ENCODE results near the gene SLC16A6. TPM values are rescaled to one million over a fixed set of nuclear protein-coding genes. Genes with fewer than 3 reads are reported as not detected.
"Not testable (repeated sequence)": the region's sequence is repeated elsewhere in the genome, so short reads cannot be mapped to it uniquely, and the experiment has no call there.

Gene SLC16A6
- total RNA-seq, 1 donor from 2014 or later = not detected

GRCh38 chr17:68221786-68222185 lies 69.1 kb downstream of the SLC16A6 start:
- peak in 1 of 2 donors; percentile 16 for DNase-seq (ENCODE audit: low spot score in 2 of 2)
- intact Hi-C loops (cut with DNase I) = no loop called here
- Histone ChIP-seq H3K4me3 (no peak overlapping the region), H3K9me3 (no peaks in the 10 kb centered on the region), H3K27me3 (no peaks in the 10 kb centered on the region), H3K36me3 (no peaks in the 10 kb centered on the region), H3K4me1 (no peaks in the 10 kb centered on the region), H3K27ac (no peak overlapping the region)
- TF ChIP-seq CTCF (IDR thresholded peaks at IDR 0.05) = no peak

DNA sequence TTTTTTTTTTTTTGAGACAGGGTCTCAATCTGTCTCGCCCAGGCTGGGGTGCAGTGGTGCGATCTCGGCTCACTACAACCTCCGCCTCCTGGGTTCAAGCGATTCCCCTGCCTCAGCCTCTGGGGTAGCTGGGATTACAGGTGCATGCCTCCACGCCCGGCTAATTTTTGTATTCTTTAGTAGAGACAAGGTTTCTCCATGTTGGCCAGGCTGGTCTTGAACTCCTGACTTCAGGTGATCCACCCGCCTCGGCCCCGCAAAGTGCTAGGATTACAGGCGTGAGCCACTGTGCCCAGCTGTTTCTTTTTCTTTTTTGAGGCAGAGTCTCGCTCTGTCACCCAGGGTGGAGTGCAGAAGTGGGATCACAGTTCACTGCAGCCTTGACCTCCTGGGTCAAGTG lies 70.1 kb downstream of the SLC16A6 start:
- H3K36me3 ChIP-seq; H3K4me1 ChIP-seq; H3K27me3 ChIP-seq; intact Hi-C loops (cut with DNase I); H3K9me3 ChIP-seq; H3K27ac ChIP-seq; H3K4me3 ChIP-seq: not testable (repeated sequence)
- peak in 1 of 2 donors; percentile 51 for DNase-seq (ENCODE audit: low spot score in 2 of 2)

DNA sequence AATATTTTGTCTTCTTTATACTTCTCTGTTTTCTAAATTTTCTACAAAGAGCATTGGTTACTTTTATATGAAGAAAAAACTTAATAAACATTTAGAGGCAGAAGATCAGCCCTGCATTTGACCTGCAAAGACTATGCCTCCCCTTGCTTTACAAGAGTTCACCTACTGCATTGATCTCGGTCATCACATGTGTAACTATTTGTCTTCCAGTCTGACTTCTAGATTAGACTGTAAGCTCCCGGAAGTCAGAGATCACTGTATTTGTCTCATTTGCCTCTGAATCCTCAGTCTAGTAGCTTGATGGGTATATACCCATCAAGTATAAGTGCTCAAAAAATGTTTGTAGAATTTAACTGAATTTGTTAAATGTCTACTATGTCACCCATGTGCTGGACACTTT lies 70.7 kb downstream of the SLC16A6 start:
- intact Hi-C loops (cut with DNase I); H3K4me1 ChIP-seq; H3K27me3 ChIP-seq; H3K27ac ChIP-seq; H3K4me3 ChIP-seq; H3K9me3 ChIP-seq; H3K36me3 ChIP-seq: not testable (repeated sequence)
- DNase-seq (ENCODE audit: low spot score in 2 of 2) = peak in 1 of 2 donors; percentile 12

DNA sequence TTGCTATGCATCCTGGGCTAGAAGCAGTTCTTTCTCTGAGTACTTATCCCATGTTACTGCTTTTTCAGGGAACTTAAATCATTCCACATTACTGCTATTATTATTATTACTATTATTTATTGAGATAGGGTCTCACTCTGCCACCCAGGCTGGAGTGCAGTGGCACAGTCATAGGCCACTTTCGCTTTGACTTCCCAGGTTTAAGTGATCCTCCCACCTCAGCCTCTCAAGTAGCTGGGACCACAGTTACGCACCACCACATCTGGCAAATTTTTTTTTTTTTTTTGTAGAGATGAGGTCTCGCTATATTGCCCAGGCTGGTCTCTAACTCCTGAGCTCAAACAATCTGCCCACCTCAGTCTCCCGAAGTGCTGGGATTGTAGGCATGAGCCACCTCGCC lies 71.5 kb downstream of the SLC16A6 start:
- H3K9me3 ChIP-seq; H3K36me3 ChIP-seq; DNase-seq (ENCODE audit: low spot score in 2 of 2); H3K4me1 ChIP-seq; H3K27ac ChIP-seq; H3K4me3 ChIP-seq; intact Hi-C loops (cut with DNase I); H3K27me3 ChIP-seq: not testable (repeated sequence)

Other genes starting within 250 kb of the SLC16A6 start
- 41.6 TPM for gene AMZ2, start 43.1 kb downstream of the SLC16A6 start, total RNA-seq
- gene ARSG, start 368 bp upstream of the SLC16A6 start, total RNA-seq = 7.3 TPM
- gene WIPI1, start 166.4 kb upstream of the SLC16A6 start, total RNA-seq = 18.0 TPM
- gene PRKAR1A, start 221.3 kb upstream of the SLC16A6 start, total RNA-seq = 233 TPM